H1 (cell line): ENCODE data around the gene NXPH3. TPM values are rescaled to one million over a fixed set of nuclear protein-coding genes. Genes with fewer than 3 reads are reported as not detected.

Source experiments
- polyA plus RNA-seq, 7 experiments: library from polyadenylated mRNA; depleted of rRNA in 3 of 7; stranded (reverse) in 5 of 7; unstranded in 2 of 7; fragments of >200 nt in 5 of 7; fragments of 200-250 nt in 2 of 7; gene quantifications; 1 replicate in 5 of 7; 2 replicates in 1 of 7; 4 replicates in 1 of 7; pipeline versions ENCODE4 v1.2.1 to v1.2.3, GENCODE V29; 2011 to 2013; ENCODE audit warnings: missing spikeins in 2 of 7, mixed read lengths in 2 of 7
- total RNA-seq: library from RNA; stranded (reverse); fragmentation: NEBNext Ultra II Directional; extraction: Animal tissue kit (Norgen Biotek cat#: 25700); gene quantifications from 2 replicates; pipeline ENCODE4 v1.2.1, GENCODE V29; 2021
- TF ChIP-seq, protein P1 (sequence below): fragments of 300-600 bp; sonication (generic); IDR thresholded peaks from 2 replicates; pipeline ENCODE4 v1.7.1; 2012; ENCODE audit warnings: low read length, moderate library complexity, mild to moderate bottlenecking, inconsistent platforms; ENCODE audit not compliant: insufficient replicate concordance

NXPH3 gene
- total and polyA plus RNA-seq, 2 of the 8 experiments (the other 6 are each of a cell fraction or from before 2014, with no cell fraction given) = 2.5 to 3.7 TPM

DNA sequence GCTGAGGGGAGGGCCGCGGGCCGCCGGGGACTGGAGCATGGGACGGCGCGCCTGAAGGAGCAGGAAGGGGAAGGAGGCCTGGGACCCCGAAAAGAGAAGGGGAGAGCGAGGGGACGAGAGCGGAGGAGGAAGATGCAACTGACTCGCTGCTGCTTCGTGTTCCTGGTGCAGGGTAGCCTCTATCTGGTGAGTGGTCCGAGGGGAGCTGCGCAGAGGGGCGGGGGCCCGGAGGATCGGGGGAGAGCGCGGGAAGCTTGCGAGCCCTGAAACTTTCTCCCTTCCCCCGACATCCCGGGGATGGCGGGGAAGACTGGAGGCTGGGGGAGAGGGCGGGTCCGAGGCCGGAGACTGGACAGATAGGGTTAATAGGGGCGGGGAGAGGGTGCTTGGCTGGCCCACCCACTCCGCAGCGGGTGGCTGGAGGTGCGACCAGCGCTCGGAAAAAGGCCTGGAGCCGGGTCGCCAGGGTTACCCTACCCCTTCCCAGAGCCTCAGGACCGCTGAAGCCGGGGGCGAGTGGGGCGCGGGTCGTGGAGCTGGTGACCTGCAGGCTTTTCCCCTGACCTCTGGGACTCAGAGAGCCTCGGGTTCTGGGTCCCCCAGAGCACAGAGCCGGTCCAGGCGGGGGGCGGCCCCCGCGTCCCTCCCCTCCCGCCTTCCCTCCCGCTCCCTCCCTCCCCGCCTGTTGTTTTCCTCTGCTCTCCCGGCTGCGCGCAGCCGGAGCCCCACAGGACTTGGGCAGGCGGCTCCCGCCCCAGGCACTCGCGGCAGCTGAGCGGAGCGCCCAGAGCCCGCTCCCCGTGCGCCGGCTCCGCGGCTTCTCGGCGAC is 631 bp downstream of the NXPH3 start (continued):
- TF ChIP-seq, protein P1, sequence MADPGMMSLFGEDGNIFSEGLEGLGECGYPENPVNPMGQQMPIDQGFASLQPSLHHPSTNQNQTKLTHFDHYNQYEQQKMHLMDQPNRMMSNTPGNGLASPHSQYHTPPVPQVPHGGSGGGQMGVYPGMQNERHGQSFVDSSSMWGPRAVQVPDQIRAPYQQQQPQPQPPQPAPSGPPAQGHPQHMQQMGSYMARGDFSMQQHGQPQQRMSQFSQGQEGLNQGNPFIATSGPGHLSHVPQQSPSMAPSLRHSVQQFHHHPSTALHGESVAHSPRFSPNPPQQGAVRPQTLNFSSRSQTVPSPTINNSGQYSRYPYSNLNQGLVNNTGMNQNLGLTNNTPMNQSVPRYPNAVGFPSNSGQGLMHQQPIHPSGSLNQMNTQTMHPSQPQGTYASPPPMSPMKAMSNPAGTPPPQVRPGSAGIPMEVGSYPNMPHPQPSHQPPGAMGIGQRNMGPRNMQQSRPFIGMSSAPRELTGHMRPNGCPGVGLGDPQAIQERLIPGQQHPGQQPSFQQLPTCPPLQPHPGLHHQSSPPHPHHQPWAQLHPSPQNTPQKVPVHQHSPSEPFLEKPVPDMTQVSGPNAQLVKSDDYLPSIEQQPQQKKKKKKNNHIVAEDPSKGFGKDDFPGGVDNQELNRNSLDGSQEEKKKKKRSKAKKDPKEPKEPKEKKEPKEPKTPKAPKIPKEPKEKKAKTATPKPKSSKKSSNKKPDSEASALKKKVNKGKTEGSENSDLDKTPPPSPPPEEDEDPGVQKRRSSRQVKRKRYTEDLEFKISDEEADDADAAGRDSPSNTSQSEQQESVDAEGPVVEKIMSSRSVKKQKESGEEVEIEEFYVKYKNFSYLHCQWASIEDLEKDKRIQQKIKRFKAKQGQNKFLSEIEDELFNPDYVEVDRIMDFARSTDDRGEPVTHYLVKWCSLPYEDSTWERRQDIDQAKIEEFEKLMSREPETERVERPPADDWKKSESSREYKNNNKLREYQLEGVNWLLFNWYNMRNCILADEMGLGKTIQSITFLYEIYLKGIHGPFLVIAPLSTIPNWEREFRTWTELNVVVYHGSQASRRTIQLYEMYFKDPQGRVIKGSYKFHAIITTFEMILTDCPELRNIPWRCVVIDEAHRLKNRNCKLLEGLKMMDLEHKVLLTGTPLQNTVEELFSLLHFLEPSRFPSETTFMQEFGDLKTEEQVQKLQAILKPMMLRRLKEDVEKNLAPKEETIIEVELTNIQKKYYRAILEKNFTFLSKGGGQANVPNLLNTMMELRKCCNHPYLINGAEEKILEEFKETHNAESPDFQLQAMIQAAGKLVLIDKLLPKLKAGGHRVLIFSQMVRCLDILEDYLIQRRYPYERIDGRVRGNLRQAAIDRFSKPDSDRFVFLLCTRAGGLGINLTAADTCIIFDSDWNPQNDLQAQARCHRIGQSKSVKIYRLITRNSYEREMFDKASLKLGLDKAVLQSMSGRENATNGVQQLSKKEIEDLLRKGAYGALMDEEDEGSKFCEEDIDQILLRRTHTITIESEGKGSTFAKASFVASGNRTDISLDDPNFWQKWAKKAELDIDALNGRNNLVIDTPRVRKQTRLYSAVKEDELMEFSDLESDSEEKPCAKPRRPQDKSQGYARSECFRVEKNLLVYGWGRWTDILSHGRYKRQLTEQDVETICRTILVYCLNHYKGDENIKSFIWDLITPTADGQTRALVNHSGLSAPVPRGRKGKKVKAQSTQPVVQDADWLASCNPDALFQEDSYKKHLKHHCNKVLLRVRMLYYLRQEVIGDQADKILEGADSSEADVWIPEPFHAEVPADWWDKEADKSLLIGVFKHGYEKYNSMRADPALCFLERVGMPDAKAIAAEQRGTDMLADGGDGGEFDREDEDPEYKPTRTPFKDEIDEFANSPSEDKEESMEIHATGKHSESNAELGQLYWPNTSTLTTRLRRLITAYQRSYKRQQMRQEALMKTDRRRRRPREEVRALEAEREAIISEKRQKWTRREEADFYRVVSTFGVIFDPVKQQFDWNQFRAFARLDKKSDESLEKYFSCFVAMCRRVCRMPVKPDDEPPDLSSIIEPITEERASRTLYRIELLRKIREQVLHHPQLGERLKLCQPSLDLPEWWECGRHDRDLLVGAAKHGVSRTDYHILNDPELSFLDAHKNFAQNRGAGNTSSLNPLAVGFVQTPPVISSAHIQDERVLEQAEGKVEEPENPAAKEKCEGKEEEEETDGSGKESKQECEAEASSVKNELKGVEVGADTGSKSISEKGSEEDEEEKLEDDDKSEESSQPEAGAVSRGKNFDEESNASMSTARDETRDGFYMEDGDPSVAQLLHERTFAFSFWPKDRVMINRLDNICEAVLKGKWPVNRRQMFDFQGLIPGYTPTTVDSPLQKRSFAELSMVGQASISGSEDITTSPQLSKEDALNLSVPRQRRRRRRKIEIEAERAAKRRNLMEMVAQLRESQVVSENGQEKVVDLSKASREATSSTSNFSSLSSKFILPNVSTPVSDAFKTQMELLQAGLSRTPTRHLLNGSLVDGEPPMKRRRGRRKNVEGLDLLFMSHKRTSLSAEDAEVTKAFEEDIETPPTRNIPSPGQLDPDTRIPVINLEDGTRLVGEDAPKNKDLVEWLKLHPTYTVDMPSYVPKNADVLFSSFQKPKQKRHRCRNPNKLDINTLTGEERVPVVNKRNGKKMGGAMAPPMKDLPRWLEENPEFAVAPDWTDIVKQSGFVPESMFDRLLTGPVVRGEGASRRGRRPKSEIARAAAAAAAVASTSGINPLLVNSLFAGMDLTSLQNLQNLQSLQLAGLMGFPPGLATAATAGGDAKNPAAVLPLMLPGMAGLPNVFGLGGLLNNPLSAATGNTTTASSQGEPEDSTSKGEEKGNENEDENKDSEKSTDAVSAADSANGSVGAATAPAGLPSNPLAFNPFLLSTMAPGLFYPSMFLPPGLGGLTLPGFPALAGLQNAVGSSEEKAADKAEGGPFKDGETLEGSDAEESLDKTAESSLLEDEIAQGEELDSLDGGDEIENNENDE = no peak
